BJ (cell line): ENCODE measurements around the gene BPI. TPM values are rescaled to one million over a fixed set of nuclear protein-coding genes. Genes with fewer than 3 reads are reported as not detected.

Source experiments
- CTCF ChIA-PET: fragments of 350-600 bp; formaldehyde crosslinking; extraction: SDS; loops from one replicate; lab custom pipeline; 2021; ENCODE audit warnings: antibody characterized with exemption, inconsistent platforms; lab: Yijun Ruan, JAX
- POLR2A ChIA-PET: fragments of 300-600 bp; sonication (Branson Sonifier 250); formaldehyde crosslinking; extraction: SDS; loops from one replicate; lab custom pipeline; 2021; ENCODE audit warnings: antibody characterized with exemption; lab: Charles Lee
- DNase-seq: peaks from one replicate; pipeline ENCODE4 v3.0.0-alpha.2; 2011; ENCODE audit warnings: low read depth
- H3K27me3 ChIP-seq: 2 replicates; pipeline ENCODE4 v1.6.0; 2011; ENCODE audit warnings: low read length; ENCODE audit not compliant: control insufficient read depth, insufficient read depth
- H3K36me3 ChIP-seq: 2 replicates; pipeline ENCODE4 v1.5.1; 2011; ENCODE audit warnings: low read length; ENCODE audit not compliant: control insufficient read depth, insufficient read depth
- H3K4me3 ChIP-seq: 2 replicates; pipeline ENCODE4 v1.5.1; 2011; ENCODE audit warnings: low read depth, mild to moderate bottlenecking, control low read depth, low read length
- CTCF ChIP-seq: IDR thresholded peaks from 2 replicates; pipeline ENCODE4 v1.5.1; 2011; ENCODE audit warnings: low read depth, mild to moderate bottlenecking, control low read depth, inconsistent platforms, low read length, moderate library complexity; ENCODE audit not compliant: insufficient read depth
- polyA plus RNA-seq: library from polyadenylated mRNA; depleted of rRNA; stranded (reverse); fragments of >200 nt; gene quantifications from 2 replicates; pipeline ENCODE4 v1.2.3, GENCODE V29; 2011

The BPI gene
- polyA plus RNA-seq, 1 experiment = 1.1 TPM

DNA sequence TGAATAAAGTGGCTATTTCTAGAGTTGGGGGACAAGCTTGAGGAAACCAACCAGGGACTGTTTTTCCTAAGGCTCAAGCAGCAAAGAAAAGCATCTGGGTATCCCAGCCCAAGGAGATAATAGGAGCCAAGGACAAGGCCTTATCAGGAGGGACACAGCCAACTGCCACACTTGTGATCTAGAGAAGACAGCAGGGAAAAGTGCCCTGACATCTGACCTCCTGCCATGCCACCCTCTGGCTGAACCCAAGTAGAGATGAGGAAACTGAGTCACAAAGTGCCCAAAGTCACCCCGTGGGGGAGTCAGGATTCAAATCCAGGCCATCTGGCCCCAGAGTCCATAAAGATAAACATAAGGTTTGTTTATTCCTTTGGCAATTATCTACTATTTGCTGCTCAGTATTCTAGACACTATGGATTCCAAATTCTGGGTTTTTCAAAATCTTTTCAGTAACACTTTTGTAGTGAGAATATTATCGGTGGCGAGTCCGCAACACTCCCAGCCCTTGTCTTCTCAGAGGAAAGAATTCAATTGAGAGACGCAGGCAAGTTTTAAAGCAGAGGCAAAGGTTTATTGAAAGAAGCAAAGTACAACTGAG, 38.9 kb downstream of the BPI start:
- CTCF ChIA-PET = interaction anchor here (1.8 kb wide), 1 partner anchor 778 kb away, joined by 5 read pairs; no protein-coding TSS in a partner anchor
- Histone ChIP-seq H3K27me3 (peaks cover 3% of the 10 kb centered on the region), H3K4me3 (no peak overlapping the region), H3K36me3 (no peaks in the 10 kb centered on the region)
- POLR2A ChIA-PET = no interaction called here
- no peak for DNase-seq
- TF ChIP-seq CTCF = no peak

- DNase-seq = no peak
- Histone ChIP-seq H3K27me3 (peaks cover 3% of the 10 kb centered on the region), H3K4me3 (no peak overlapping the region), H3K36me3 (no peaks in the 10 kb centered on the region)
- no peak for TF ChIP-seq CTCF
- ChIA-PET POLR2A (no interaction called here), CTCF (no interaction called here)
Observed at GRCh38 chr20:38343311-38344106, 39.6 kb downstream of the BPI start.

DNA sequence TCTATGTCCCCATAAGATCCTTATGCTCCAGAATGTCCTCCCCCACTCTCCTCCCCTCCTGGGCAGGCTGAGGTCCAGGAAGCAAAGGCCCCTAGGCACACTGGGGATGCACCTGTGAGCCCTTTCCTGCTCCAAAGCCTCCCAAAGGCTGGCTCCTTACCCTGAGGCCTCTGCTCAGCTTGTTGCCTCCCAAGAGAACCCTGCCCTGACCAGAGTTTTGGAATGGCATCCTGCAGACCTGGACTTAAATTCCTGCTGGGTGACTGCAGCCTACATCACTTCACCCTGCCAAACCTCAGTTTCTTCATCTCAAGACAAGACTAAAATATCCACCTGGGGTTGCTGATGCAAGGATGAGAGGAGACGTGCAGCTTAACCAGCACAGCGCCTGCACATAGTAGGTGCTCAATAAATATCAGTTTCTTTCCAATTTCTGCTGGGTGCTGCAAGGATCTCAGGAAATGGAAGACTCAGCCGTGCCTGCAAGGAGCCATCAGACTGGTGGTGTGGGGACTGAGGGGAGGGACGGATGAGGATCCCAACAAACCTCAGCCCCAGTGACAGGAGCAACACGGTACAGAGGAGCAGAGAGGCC, 40.2 kb downstream of the BPI start:
- Histone ChIP-seq H3K27me3 (peaks cover 3% of the 10 kb centered on the region), H3K36me3 (no peaks in the 10 kb centered on the region), H3K4me3 (no peak overlapping the region)
- no peak for DNase-seq
- ChIA-PET CTCF (no interaction called here), POLR2A (no interaction called here)
- TF ChIP-seq CTCF = no peak

- no peak for DNase-seq
- Histone ChIP-seq H3K4me3 (no peak overlapping the region), H3K36me3 (no peaks in the 10 kb centered on the region), H3K27me3 (peaks cover 3% of the 10 kb centered on the region)
- ChIA-PET CTCF (no interaction called here), POLR2A (no interaction called here)
- TF ChIP-seq CTCF = no peak
Observed at GRCh38 chr20:38345643-38346042, 41.7 kb downstream of the BPI start.

GRCh38 chr20:38346247-38346651, 42.3 kb downstream of the BPI start, which contains the start of gene LBP:
Gene LBP, plus strand, starts transcription at chr20:38346482. Its CDS starts 35 bp downstream, at chr20:38346517.
- POLR2A ChIA-PET = no interaction called here
- H3K27me3 ChIP-seq = peaks cover 3% of the 10 kb centered on the region

More at GRCh38 chr20:38346247-38346651, 42.3 kb downstream of the BPI start, which contains the start of gene LBP:
- CTCF ChIA-PET = interaction anchor here (1.6 kb wide), 1 partner anchor 10 kb away, joined by 3 read pairs; no protein-coding TSS in a partner anchor
- no peak within 1 kb of the TSS for H3K4me3 ChIP-seq
- H3K36me3 ChIP-seq = no peaks in the 10 kb centered on the region
- DNase-seq = no peak
- no peak for TF ChIP-seq CTCF
